HG03039 (cell line): ENCODE measurements around the gene FANCG.

Source experiments
- ATAC-seq: cut with Tn5 transposase; IDR thresholded peaks from one replicate; pipeline ENCODE4 v1.9.1; 2021; ENCODE audit warnings: mild to moderate bottlenecking, moderate library complexity; ENCODE audit not compliant: unreplicated experiment

FANCG gene

DNA sequence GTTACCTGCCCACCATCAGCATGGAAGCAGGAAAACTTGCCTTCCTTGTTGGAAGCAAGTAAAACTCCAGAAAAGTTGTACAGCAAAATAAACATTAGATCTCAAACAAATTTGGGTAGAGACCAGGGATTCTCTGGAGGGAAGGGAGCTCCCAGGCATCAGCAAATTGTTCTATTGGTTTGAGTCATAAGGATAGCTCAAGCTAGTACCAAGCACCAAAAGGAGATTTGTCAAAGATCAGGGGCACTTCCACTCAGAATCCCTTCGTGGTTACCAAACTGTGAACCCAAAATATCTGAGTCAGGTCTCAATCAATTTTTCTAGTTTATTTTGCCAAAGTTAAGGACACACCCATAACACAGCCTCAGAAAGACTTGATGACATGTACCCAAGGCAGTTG, 52.4 kb downstream of the FANCG start:
- no peak for ATAC-seq

DNA sequence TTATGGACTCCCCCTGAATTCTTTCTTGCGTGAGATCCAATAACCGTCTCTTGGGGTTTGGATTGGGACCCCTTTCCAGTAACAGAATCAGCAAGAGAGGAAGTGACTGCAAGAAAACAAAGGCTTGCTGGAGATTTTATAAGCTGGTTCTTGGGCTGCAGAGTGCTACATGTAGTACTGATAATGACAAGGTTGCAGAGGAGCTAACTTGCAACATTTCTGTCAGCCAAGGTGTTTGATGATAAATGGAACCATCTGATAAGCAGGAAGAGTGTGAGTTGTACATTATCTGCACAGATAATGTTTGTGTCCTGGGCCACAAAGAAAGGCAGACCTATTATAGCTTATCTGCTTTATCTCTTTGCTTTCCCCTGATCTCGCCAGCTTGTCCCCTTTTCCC, 53.1 kb downstream of the FANCG start:
- no peak for ATAC-seq
